Activated naive CD4-positive, alpha-beta T cell treated with anti-CD3 and anti-CD28 coated beads, Interleukin-2, amount 50 U/mL, for 24 hours (primary cell): ENCODE data around the gene C13orf46.

Experiments
- H3K27ac Mint-ChIP-seq: one replicate; pipeline ENCODE4 v1.8.0; 2021; ENCODE audit warnings: mild to moderate bottlenecking, mixed read lengths
- H3K27me3 Mint-ChIP-seq: one replicate; pipeline ENCODE4 v1.8.0; 2021; ENCODE audit warnings: mixed read lengths
- H3K36me3 Mint-ChIP-seq: one replicate; pipeline ENCODE4 v1.8.0; 2021; ENCODE audit warnings: mixed read lengths
- H3K4me1 Mint-ChIP-seq: one replicate; pipeline ENCODE4 v1.8.0; 2021; ENCODE audit warnings: mixed read lengths
- H3K4me3 Mint-ChIP-seq: one replicate; pipeline ENCODE4 v1.8.0; 2021; ENCODE audit warnings: mild to moderate bottlenecking, mixed read lengths
- H3K9me3 Mint-ChIP-seq: one replicate; pipeline ENCODE4 v1.8.0; 2021; ENCODE audit warnings: mixed read lengths

C13orf46 gene

GRCh38 chr13:114013952-114014629 is 40.2 kb upstream of the C13orf46 start:
- peaks cover 7% of the 10 kb centered on the region for H3K36me3 Mint-ChIP-seq
- no peak overlapping the region for H3K27ac Mint-ChIP-seq

DNA sequence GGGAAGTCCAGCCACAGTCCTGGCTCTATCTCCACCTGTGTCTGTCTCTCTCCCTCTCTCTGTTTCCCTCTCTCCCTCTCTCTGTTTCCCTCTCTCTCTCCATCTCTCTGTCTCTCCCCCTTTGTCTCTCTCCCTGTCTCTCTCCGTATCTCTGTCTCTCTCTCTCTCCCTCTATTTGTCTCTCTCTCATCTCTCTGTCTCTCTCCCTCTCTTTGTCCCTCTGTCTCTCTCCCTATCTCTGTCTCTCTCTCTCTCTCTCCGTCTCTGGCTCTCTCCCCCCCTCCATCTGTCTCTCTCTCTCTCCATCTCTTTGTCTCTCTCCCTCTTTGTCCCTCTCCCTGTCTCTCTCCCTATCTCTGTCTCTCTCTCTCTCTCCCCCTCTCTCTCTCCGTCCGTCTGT is 39.5 kb upstream of the C13orf46 start:
- Mint-ChIP-seq H3K4me1 (peaks cover 4% of the 10 kb centered on the region), H3K9me3 (no peaks in the 10 kb centered on the region), H3K27ac (no peak overlapping the region), H3K4me3 (no peak overlapping the region), H3K36me3 (peaks cover 7% of the 10 kb centered on the region), H3K27me3 (no peaks in the 10 kb centered on the region)

More at GRCh38 chr13:114013952-114014629, 40.2 kb upstream of the C13orf46 start:
- H3K4me3 Mint-ChIP-seq = no peak overlapping the region
- no peaks in the 10 kb centered on the region for H3K27me3 Mint-ChIP-seq
- H3K9me3 Mint-ChIP-seq = no peaks in the 10 kb centered on the region
- peaks cover 4% of the 10 kb centered on the region for H3K4me1 Mint-ChIP-seq

GRCh38 chr13:114012921-114013320 is 39.0 kb upstream of the C13orf46 start:
- H3K27me3 Mint-ChIP-seq = no peaks in the 10 kb centered on the region
- H3K4me1 Mint-ChIP-seq = peaks cover 4% of the 10 kb centered on the region
- peaks cover 7% of the 10 kb centered on the region for H3K36me3 Mint-ChIP-seq
- no peak overlapping the region for H3K27ac Mint-ChIP-seq
- H3K4me3 Mint-ChIP-seq = no peak overlapping the region
- H3K9me3 Mint-ChIP-seq = no peaks in the 10 kb centered on the region

DNA sequence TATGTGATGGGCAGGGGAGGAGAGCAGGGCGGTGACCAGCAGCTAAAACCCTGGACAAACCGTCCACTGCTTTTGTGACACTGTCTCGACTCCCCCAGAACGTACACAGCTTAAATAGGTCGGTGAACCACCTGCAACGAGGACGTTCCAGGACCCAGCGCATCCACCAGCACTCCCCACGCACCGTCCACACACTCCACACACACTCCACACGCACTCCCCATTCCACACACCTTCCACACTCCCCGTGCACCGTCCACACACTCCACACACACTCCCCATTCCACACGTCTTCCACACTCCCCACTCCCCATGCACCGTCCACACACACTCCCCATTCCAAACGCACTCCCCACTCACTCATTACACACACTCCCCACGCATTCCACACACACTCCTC is 38.3 kb upstream of the C13orf46 start:
- no peak overlapping the region for H3K4me3 Mint-ChIP-seq
- peaks cover 7% of the 10 kb centered on the region for H3K36me3 Mint-ChIP-seq
- peaks cover 4% of the 10 kb centered on the region for H3K4me1 Mint-ChIP-seq
- H3K27me3 Mint-ChIP-seq = no peaks in the 10 kb centered on the region
- H3K9me3 Mint-ChIP-seq = no peaks in the 10 kb centered on the region
- no peak overlapping the region for H3K27ac Mint-ChIP-seq

DNA sequence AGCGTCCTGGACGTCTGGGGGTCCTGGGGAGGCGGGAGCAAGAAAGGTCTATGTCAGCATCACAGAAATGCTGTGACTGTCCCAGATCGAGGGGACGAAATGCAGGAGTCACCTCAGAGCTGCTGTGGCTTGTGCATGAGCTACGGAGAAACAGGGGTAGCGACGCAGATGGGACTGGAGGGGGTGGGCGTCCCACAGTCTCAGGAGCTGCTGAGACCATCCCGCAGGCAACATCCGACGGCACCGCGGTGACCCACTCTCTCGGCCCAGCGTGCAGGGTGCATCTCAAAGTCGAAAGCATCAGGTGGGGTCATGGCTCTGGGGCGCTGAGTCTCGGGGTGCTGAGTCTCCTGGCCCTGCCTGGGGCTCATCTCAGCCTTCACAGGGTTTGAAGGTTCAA is 37.4 kb upstream of the C13orf46 start:
- no peaks in the 10 kb centered on the region for H3K9me3 Mint-ChIP-seq
- H3K27me3 Mint-ChIP-seq = no peaks in the 10 kb centered on the region
- H3K27ac Mint-ChIP-seq = peak overlapping the region; percentile 88
- H3K4me3 Mint-ChIP-seq = no peak overlapping the region
- peaks cover 7% of the 10 kb centered on the region for H3K36me3 Mint-ChIP-seq
- H3K4me1 Mint-ChIP-seq = peaks cover 4% of the 10 kb centered on the region

DNA sequence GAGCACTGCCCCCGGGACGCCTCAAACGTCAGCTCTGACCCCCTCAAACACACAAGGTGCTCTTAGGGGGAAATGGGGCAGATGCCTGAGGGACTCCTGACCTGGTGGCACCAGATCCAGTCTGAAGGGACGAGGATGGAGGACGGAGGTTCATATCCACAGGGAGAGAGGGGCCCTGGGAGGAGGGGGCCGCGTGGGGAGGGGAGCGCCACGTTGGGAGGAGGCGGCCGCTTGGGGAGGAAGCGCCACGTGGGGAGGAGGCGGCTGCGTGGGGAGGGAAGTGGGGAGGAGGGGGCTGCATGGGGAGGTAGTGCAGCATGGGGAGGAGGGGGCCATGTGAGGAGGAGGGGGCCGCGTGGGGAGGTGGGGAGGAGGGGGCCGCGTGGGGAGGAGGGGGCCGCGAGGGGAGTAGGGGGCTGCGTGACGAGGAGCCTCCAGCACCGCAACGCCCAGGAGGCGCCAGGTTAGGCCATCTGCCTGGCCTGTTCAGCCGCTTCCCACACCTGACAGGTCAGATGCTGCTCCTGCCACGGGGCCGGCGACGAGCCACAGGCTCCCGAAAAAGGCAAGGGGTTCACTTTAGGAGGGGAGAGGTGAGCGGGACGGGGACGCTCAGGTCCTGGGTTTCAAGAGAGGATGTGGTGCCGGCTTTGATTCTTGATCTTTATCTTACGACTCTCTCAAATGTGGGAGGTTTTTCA is 36.7 kb upstream of the C13orf46 start:
- H3K27ac Mint-ChIP-seq = peak overlapping the region; percentile 88

GRCh38 chr13:114009590-114010400 is 35.9 kb upstream of the C13orf46 start:
- Mint-ChIP-seq H3K9me3 (no peaks in the 10 kb centered on the region), H3K27me3 (no peaks in the 10 kb centered on the region), H3K4me3 (no peak overlapping the region), H3K27ac (no peak overlapping the region), H3K36me3 (peaks cover 6% of the 10 kb centered on the region), H3K4me1 (peaks cover 4% of the 10 kb centered on the region)

More for the DNA sequence above, 36.7 kb upstream of the C13orf46 start:
- H3K9me3 Mint-ChIP-seq = no peaks in the 10 kb centered on the region
- H3K4me1 Mint-ChIP-seq = peaks cover 4% of the 10 kb centered on the region
- no peak overlapping the region for H3K4me3 Mint-ChIP-seq
- H3K27me3 Mint-ChIP-seq = no peaks in the 10 kb centered on the region
- peaks cover 6% of the 10 kb centered on the region for H3K36me3 Mint-ChIP-seq

- Mint-ChIP-seq H3K4me1 (peaks cover 4% of the 10 kb centered on the region), H3K36me3 (peaks cover 8% of the 10 kb centered on the region), H3K4me3 (no peak overlapping the region), H3K9me3 (no peaks in the 10 kb centered on the region), H3K27me3 (no peaks in the 10 kb centered on the region), H3K27ac (peak overlapping the region; percentile 51)
Measured at GRCh38 chr13:114008964-114009589, 35.2 kb upstream of the C13orf46 start.

GRCh38 chr13:114007566-114007965 is 33.7 kb upstream of the C13orf46 start:
- Mint-ChIP-seq H3K4me3 (no peak overlapping the region), H3K9me3 (no peaks in the 10 kb centered on the region), H3K27ac (no peak overlapping the region), H3K36me3 (peaks cover 8% of the 10 kb centered on the region), H3K4me1 (peaks cover 4% of the 10 kb centered on the region), H3K27me3 (no peaks in the 10 kb centered on the region)

GRCh38 chr13:114005206-114005724 is 31.4 kb upstream of the C13orf46 start:
- Mint-ChIP-seq H3K27ac (no peak overlapping the region), H3K27me3 (no peaks in the 10 kb centered on the region), H3K36me3 (peaks cover 2% of the 10 kb centered on the region), H3K4me3 (no peak overlapping the region), H3K9me3 (no peaks in the 10 kb centered on the region), H3K4me1 (no peaks in the 10 kb centered on the region)

DNA sequence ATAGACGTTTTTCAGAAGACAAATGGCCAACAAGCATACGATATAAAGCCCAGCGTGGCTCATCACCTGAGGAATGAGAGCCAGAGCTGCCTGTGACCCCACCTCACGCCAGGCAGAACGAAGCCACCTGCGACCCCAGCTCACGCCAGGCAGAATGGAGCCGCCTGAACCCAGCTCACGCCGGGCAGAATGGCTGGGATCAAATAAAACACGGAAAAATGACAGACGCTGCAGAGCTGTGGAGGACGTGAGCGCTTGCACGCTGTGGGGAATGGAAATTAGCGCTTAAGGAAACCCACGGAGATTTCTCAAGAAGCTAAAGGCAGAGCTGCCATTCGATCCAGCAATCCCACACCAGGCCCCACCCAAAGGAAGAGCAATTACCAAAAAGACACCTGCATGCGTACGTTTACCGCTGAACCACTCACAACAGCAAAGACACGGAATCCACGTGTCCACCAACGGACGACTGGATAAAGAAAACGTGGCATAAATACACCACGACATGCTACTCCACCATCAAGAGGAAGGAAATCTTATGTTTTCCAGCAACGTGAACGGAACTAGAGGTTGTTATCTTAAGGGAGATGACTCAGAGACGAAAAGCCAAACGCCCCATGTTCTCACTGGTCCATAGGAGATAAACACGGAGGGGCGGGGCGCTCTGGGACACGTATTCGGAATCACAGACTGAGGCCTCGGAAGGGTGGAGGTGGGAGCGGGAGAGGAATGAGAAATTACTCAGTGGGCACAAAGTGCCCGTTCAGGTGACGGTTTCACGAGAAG is 30.7 kb upstream of the C13orf46 start:
- H3K27me3 Mint-ChIP-seq = no peaks in the 10 kb centered on the region
- no peaks in the 10 kb centered on the region for H3K9me3 Mint-ChIP-seq
- no peaks in the 10 kb centered on the region for H3K4me1 Mint-ChIP-seq
- H3K27ac Mint-ChIP-seq = peak overlapping the region; percentile 72
- H3K36me3 Mint-ChIP-seq = peaks cover 2% of the 10 kb centered on the region
- no peak overlapping the region for H3K4me3 Mint-ChIP-seq

- Mint-ChIP-seq H3K9me3 (no peaks in the 10 kb centered on the region), H3K4me3 (no peak overlapping the region), H3K27ac (peak overlapping the region; percentile 68), H3K36me3 (peaks cover 4% of the 10 kb centered on the region), H3K27me3 (no peaks in the 10 kb centered on the region), H3K4me1 (no peaks in the 10 kb centered on the region)
Measured at GRCh38 chr13:114002771-114003321, 29.0 kb upstream of the C13orf46 start.

DNA sequence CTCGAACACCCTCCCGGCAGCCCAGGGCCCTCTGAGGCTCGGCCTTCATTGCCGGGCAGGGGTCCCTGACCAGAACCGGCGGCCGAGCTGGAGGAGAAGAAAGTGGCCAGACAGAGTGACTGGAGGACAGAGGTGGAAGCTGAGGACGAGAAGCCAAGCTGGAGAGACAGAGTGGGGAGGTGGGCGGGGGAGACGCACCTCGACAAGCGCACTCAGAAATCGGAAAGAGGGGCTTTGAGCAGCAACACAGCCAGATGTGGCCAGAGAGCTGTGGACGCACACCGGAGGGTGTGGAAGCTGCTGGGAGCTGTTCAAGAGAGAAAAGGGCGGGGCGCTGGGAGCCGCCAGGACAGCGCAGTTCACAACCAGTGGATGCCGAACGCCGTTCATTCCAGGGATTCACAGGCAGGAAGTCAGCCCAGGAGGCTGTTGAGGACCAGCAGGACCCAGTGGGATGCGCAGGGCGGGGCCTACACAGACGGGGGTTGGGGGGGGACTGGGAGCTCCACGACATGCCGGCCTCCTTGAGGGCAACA is 28.2 kb upstream of the C13orf46 start:
- Mint-ChIP-seq H3K27me3 (no peaks in the 10 kb centered on the region), H3K9me3 (no peaks in the 10 kb centered on the region), H3K27ac (peak overlapping the region; percentile 35), H3K4me1 (no peaks in the 10 kb centered on the region), H3K4me3 (no peak overlapping the region), H3K36me3 (peaks cover 4% of the 10 kb centered on the region)

GRCh38 chr13:114001331-114002008 is 27.6 kb upstream of the C13orf46 start:
- Mint-ChIP-seq H3K4me3 (no peak overlapping the region), H3K36me3 (peaks cover 4% of the 10 kb centered on the region), H3K27me3 (no peaks in the 10 kb centered on the region), H3K9me3 (no peaks in the 10 kb centered on the region), H3K27ac (peak overlapping the region; percentile 35), H3K4me1 (no peaks in the 10 kb centered on the region)
